ENCODE measurements around the gene DLGAP1. TPM values are rescaled to one million over a fixed set of nuclear protein-coding genes. Genes with fewer than 3 reads are reported as not detected.
A peak's percentile ranks its signal among the peaks of the same experiment; 100 is the strongest.

The DLGAP1 gene
- total RNA-seq, 3 donors from 2014 or later (not counting 1 experiment from before 2014, with no cell fraction given) = not detected

GRCh38 chr18:3456686-3457069 lies 998.4 kb downstream of the DLGAP1 start:
- no peaks in the 10 kb centered on the region for H3K9me3 ChIP-seq (ENCODE audit: control insufficient read depth, insufficient read depth, low read length)
- peaks cover 34 to 41% of the 10 kb centered on the region in 2 donors for H3K4me1 Mint-ChIP-seq
- whole genome bisulfite sequencing (ENCODE audit: insufficient coverage) = 53% methylated on average over 1 of the region's 1 CpG
- intact Hi-C loops (cut with micrococcal nuclease) = loop anchor here (10.0 kb wide), 1 partner anchor 132 kb away; no protein-coding TSS in a partner anchor
- TF ChIP-seq, protein P1, sequence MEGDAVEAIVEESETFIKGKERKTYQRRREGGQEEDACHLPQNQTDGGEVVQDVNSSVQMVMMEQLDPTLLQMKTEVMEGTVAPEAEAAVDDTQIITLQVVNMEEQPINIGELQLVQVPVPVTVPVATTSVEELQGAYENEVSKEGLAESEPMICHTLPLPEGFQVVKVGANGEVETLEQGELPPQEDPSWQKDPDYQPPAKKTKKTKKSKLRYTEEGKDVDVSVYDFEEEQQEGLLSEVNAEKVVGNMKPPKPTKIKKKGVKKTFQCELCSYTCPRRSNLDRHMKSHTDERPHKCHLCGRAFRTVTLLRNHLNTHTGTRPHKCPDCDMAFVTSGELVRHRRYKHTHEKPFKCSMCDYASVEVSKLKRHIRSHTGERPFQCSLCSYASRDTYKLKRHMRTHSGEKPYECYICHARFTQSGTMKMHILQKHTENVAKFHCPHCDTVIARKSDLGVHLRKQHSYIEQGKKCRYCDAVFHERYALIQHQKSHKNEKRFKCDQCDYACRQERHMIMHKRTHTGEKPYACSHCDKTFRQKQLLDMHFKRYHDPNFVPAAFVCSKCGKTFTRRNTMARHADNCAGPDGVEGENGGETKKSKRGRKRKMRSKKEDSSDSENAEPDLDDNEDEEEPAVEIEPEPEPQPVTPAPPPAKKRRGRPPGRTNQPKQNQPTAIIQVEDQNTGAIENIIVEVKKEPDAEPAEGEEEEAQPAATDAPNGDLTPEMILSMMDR (IDR thresholded peaks at IDR 0.05) = no peak
- DNase-seq (no peak), ATAC-seq (no peak)
- no peaks in the 10 kb centered on the region for H3K27me3 ChIP-seq (ENCODE audit: control insufficient read depth, insufficient read depth, low read length)
- peaks cover 21% of the 10 kb centered on the region for H3K36me3 ChIP-seq (ENCODE audit: control insufficient read depth, insufficient read depth, low read length)
- no peak overlapping the region for H3K4me3 Mint-ChIP-seq
- peaks cover 6% of the 10 kb centered on the region for H3K36me3 Mint-ChIP-seq
- H3K9me3 Mint-ChIP-seq = no peaks in the 10 kb centered on the region
- H3K27ac Mint-ChIP-seq = peak overlapping the region in 1 of 2 donors; percentile 78
- no peak overlapping the region for H3K27ac ChIP-seq (ENCODE audit: low read length)
- no peak overlapping the region for H3K4me3 ChIP-seq (ENCODE audit: low read length)
- H3K4me1 ChIP-seq (ENCODE audit: control insufficient read depth, insufficient read depth, low read length) = peaks cover 27% of the 10 kb centered on the region
- H3K27me3 Mint-ChIP-seq (ENCODE audit: low read depth in 2 of 2) = no peaks in the 10 kb centered on the region

DNA sequence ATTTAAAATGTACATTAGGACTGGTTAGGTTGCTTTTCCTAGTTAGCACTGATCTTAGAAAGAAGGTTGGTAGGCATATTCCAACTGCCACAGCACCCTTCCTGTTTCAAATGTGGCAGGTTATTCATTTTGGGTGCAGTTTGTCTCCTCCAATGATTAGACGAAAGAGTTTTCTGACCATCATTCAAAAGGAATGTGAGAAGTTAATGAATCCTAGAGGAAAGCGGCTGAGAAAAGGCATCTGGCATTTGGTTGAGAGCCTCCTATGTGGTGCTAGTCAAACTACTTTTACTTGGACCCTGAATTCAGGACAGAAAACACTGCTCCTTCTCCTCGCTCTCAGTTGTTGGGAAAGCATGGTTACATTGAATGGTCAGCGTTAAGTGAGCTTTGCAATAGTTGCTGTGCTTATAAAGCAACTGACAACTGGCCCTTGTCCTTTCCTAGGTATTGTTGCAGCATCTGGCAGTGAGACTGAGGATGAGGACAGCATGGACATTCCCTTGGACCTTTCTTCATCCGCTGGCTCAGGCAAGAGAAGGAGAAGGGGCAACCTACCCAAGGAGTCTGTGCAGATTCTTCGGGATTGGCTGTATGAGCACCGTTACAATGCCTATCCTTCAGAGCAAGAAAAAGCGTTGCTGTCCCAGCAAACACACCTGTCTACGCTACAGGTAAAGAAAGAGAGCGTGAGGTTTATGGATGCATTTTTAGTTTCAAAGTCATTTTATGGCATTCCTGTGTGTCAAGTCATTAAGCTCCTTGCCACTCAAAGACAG lies 999.0 kb downstream of the DLGAP1 start:
- no peaks in the 10 kb centered on the region for H3K9me3 ChIP-seq (ENCODE audit: control insufficient read depth, insufficient read depth, low read length)
- DNase-seq (no peak), ATAC-seq (no peak)
- no peak overlapping the region for H3K27ac Mint-ChIP-seq
- peaks cover 6% of the 10 kb centered on the region for H3K36me3 Mint-ChIP-seq
- intact Hi-C loops (cut with micrococcal nuclease) = loop anchor here (1.0 to 10.0 kb wide), 3 partner anchors 75 to 210 kb away; no protein-coding TSS in a partner anchor
- H3K4me3 ChIP-seq (ENCODE audit: low read length) = no peak overlapping the region
- H3K27me3 Mint-ChIP-seq (ENCODE audit: low read depth in 2 of 2) = no peaks in the 10 kb centered on the region
- H3K4me3 Mint-ChIP-seq = no peak overlapping the region
- no peak overlapping the region for H3K27ac ChIP-seq (ENCODE audit: low read length)
- peaks cover 30% of the 10 kb centered on the region for H3K4me1 ChIP-seq (ENCODE audit: control insufficient read depth, insufficient read depth, low read length)
- no peaks in the 10 kb centered on the region for H3K27me3 ChIP-seq (ENCODE audit: control insufficient read depth, insufficient read depth, low read length)
- TF ChIP-seq, protein P1 (IDR thresholded peaks at IDR 0.05) = no peak
- H3K36me3 ChIP-seq (ENCODE audit: control insufficient read depth, insufficient read depth, low read length) = peaks cover 21% of the 10 kb centered on the region
- 97% methylated on average over 10 of the region's 10 CpGs for WGBS (ENCODE audit: insufficient coverage)
- H3K4me1 Mint-ChIP-seq = peaks cover 39 to 46% of the 10 kb centered on the region in 2 donors
- H3K9me3 Mint-ChIP-seq = no peaks in the 10 kb centered on the region

- ATAC-seq = no peak
- no peak for DNase-seq
- TF ChIP-seq, protein P1 (IDR thresholded peaks at IDR 0.05) = peak; percentile 46
- Histone ChIP-seq H3K4me1 (ENCODE audit: control insufficient read depth, insufficient read depth, low read length) (peaks cover 39% of the 10 kb centered on the region), H3K4me3 (ENCODE audit: low read length) (no peak overlapping the region), H3K9me3 (ENCODE audit: control insufficient read depth, insufficient read depth, low read length) (no peaks in the 10 kb centered on the region), H3K27ac (ENCODE audit: low read length) (no peak overlapping the region), H3K36me3 (ENCODE audit: control insufficient read depth, insufficient read depth, low read length) (peaks cover 18% of the 10 kb centered on the region), H3K27me3 (ENCODE audit: control insufficient read depth, insufficient read depth, low read length) (no peaks in the 10 kb centered on the region)
- no peaks in the 10 kb centered on the region for H3K9me3 Mint-ChIP-seq
- 78% methylated on average over 3 of the region's 3 CpGs for WGBS (ENCODE audit: insufficient coverage)
- peak overlapping the region; percentile 97 for H3K4me3 Mint-ChIP-seq
- peaks cover 6% of the 10 kb centered on the region for H3K36me3 Mint-ChIP-seq
- intact Hi-C loops (cut with micrococcal nuclease) = loop anchor here (1.0 to 10.0 kb wide), 3 partner anchors 74 to 211 kb away; no protein-coding TSS in a partner anchor
- peaks cover 42 to 49% of the 10 kb centered on the region in 2 donors for H3K4me1 Mint-ChIP-seq
- peak overlapping the region; percentile 99 to 100 for H3K27ac Mint-ChIP-seq
- no peaks in the 10 kb centered on the region for H3K27me3 Mint-ChIP-seq (ENCODE audit: low read depth in 2 of 2)
These were observed 999.9 kb downstream of the DLGAP1 start for GRCh38 chr18:3455090-3455635.
